Fibroblast of lung (primary cell): ENCODE data around the gene ENTPD3. TPM values are rescaled to one million over a fixed set of nuclear protein-coding genes. Genes with fewer than 3 reads are reported as not detected.

Experiments
- DNase-seq, 2 donors: peaks; one replicate each; pipeline versions ENCODE4 v3.0.0 to v3.0.0-alpha.2; 2010; ENCODE audit warnings: low read depth in 2 of 2
- H2AFZ ChIP-seq: 2 replicates; pipeline ENCODE4 v1.5.1; 2012; ENCODE audit warnings: low read length, control low read depth, inconsistent platforms
- H3K27ac ChIP-seq: 2 replicates; pipeline ENCODE4 v1.5.1; 2011; ENCODE audit warnings: low read length, control low read depth; ENCODE audit not compliant: insufficient read depth
- H3K27me3 ChIP-seq: 2 replicates; pipeline ENCODE4 v1.5.1; 2011; ENCODE audit warnings: mild to moderate bottlenecking, low read length; ENCODE audit not compliant: control insufficient read depth, insufficient read depth
- H3K36me3 ChIP-seq: 2 replicates; pipeline ENCODE4 v1.5.1; 2011; ENCODE audit warnings: low read length; ENCODE audit not compliant: control insufficient read depth, insufficient read depth
- H3K4me1 ChIP-seq: 2 replicates; pipeline ENCODE4 v1.5.1; 2011; ENCODE audit warnings: low read length; ENCODE audit not compliant: control insufficient read depth, insufficient read depth; ENCODE audit errors: extremely low read depth
- H3K4me2 ChIP-seq: 2 replicates; pipeline ENCODE4 v1.5.1; 2011; ENCODE audit warnings: low read length, control low read depth; ENCODE audit not compliant: insufficient read depth; ENCODE audit errors: extremely low read depth
- H3K4me3 ChIP-seq, 4 experiments: fragments of 200-600 bp in 1 of 4; sonication (generic) in 1 of 4; replicated peaks in 1 of 4; 2 replicates each; pipeline ENCODE4 v1.5.1; 2011 to 2016; ENCODE audit warnings: low read length in 4 of 4, low read depth in 3 of 4, mild to moderate bottlenecking in 3 of 4, control low read depth in 2 of 4, inconsistent platforms in 1 of 4, mixed read lengths in 1 of 4; ENCODE audit not compliant: insufficient read depth in 1 of 4; ENCODE audit errors: control extremely low read depth in 1 of 4
- H3K79me2 ChIP-seq: 2 replicates; pipeline ENCODE4 v1.5.1; 2012; ENCODE audit warnings: mild to moderate bottlenecking, low read length, inconsistent platforms; ENCODE audit not compliant: control insufficient read depth, insufficient read depth
- H3K9ac ChIP-seq: 2 replicates; pipeline ENCODE4 v1.5.1; 2011; ENCODE audit warnings: mild to moderate bottlenecking, low read length, control low read depth; ENCODE audit not compliant: insufficient read depth
- H3K9me3 ChIP-seq: 2 replicates; pipeline ENCODE4 v1.5.1; 2012; ENCODE audit warnings: low read depth, low read length; ENCODE audit not compliant: control insufficient read depth, insufficient read depth
- H4K20me1 ChIP-seq: 2 replicates; pipeline ENCODE4 v1.5.1; 2011; ENCODE audit warnings: low read length; ENCODE audit not compliant: control insufficient read depth, insufficient read depth; ENCODE audit errors: extremely low read depth
- EZH2 ChIP-seq: IDR thresholded peaks from 2 replicates; pipeline ENCODE4 v1.5.1; 2012; ENCODE audit warnings: low read length, control low read depth, mild to moderate bottlenecking; ENCODE audit errors: missing control alignments
- polyA plus RNA-seq, 2 donors: library from polyadenylated mRNA; depleted of rRNA in 1 of 2; stranded (reverse) in 1 of 2; unstranded in 1 of 2; fragments of >200 nt; gene quantifications; 2 replicates each; pipeline ENCODE4 v1.2.1, GENCODE V29; 2011 to 2012; ENCODE audit warnings: missing spikeins in 1 of 2
- total RNA-seq: library from RNA; depleted of rRNA; stranded (reverse); fragments of >200 nt; gene quantifications from 2 replicates; pipeline ENCODE4 v1.2.1, GENCODE V29; 2014
- TF ChIP-seq, protein P1 (sequence below), 2 donors: IDR thresholded peaks in 1 of 2; conservative IDR thresholded peaks in 1 of 2; 1 replicate in 1 of 2; 2 replicates in 1 of 2; pipeline ENCODE4 v1.5.1; 2011 to 2012; ENCODE audit warnings: low read length in 2 of 2, control low read depth in 1 of 2, inconsistent platforms in 1 of 2, low read depth in 1 of 2, mild to moderate bottlenecking in 1 of 2

ENTPD3 gene
- total and polyA plus RNA-seq, 2 donors (not counting 1 experiment from before 2014, with no cell fraction given) = 0.05 TPM; not detected in 1

DNA sequence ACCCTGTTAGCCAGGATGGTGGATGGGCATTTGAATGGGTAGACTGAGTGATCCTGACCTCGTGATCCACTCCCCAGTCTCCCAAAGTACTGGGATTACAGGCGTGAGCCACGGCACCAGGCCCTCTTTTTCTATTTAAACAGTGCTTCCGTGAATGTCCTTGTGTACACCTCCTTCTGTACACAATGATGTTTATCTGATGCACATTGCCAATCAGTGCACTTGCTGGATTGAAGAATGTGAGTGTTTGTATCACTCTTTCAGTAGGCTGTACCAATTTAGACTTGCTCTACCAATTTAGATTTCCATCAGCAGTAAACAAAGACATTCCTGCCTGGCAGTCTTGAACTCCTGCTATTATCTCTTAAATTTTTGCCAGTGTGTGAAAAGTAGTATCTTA, 81.0 kb downstream of the ENTPD3 start:
- Histone ChIP-seq H3K27me3 (no peaks in the 10 kb centered on the region), H3K9me3 (no peaks in the 10 kb centered on the region), H3K27ac (no peak overlapping the region), H2AFZ (no peak overlapping the region), H3K4me1 (no peaks in the 10 kb centered on the region), H3K4me3 (no peak overlapping the region), H3K79me2 (no peaks in the 10 kb centered on the region), H3K4me2 (no peak overlapping the region), H4K20me1 (no peaks in the 10 kb centered on the region), H3K9ac (no peak overlapping the region), H3K36me3 (peaks cover 7% of the 10 kb centered on the region)
- TF ChIP-seq EZH2 = no peak
- TF ChIP-seq, protein P1, sequence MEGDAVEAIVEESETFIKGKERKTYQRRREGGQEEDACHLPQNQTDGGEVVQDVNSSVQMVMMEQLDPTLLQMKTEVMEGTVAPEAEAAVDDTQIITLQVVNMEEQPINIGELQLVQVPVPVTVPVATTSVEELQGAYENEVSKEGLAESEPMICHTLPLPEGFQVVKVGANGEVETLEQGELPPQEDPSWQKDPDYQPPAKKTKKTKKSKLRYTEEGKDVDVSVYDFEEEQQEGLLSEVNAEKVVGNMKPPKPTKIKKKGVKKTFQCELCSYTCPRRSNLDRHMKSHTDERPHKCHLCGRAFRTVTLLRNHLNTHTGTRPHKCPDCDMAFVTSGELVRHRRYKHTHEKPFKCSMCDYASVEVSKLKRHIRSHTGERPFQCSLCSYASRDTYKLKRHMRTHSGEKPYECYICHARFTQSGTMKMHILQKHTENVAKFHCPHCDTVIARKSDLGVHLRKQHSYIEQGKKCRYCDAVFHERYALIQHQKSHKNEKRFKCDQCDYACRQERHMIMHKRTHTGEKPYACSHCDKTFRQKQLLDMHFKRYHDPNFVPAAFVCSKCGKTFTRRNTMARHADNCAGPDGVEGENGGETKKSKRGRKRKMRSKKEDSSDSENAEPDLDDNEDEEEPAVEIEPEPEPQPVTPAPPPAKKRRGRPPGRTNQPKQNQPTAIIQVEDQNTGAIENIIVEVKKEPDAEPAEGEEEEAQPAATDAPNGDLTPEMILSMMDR (conservative IDR thresholded peaks at IDR 0.05 in 1 of 2, IDR thresholded peaks at IDR 0.05 in 1 of 2; ENCODE audit: low read depth in 1 of 2, low read length in 2 of 2) = no peak
- no peak for DNase-seq

DNA sequence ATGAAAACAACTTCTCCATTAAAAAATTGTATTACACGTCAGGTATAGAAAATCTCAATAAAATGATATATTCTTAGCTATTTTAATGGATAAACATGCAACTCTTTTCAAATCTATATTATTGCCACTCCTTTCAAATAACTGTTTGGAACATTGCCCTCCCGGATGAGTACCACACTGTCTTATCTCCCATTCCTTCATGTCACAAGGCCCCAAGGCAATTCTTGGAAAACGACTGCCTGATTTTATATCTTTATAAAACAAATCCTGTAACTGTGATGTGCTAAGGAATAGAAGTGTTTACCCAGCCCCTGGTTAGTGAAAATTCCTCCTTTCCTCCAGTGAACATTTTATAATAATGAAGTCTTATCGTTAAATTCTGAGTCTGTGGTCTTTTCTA, 83.7 kb downstream of the ENTPD3 start:
- no peak for DNase-seq
- H3K36me3 ChIP-seq = no peaks in the 10 kb centered on the region
- no peak overlapping the region for H3K4me3 ChIP-seq
- no peak overlapping the region for H3K4me2 ChIP-seq
- no peaks in the 10 kb centered on the region for H3K4me1 ChIP-seq
- no peaks in the 10 kb centered on the region for H3K27me3 ChIP-seq
- H3K79me2 ChIP-seq = no peaks in the 10 kb centered on the region
- H4K20me1 ChIP-seq = no peaks in the 10 kb centered on the region
- H2AFZ ChIP-seq = no peak overlapping the region
- H3K27ac ChIP-seq = no peak overlapping the region
- H3K9me3 ChIP-seq = no peaks in the 10 kb centered on the region
- no peak overlapping the region for H3K9ac ChIP-seq
- TF ChIP-seq EZH2 = no peak
- TF ChIP-seq, protein P1 (conservative IDR thresholded peaks at IDR 0.05 in 1 of 2, IDR thresholded peaks at IDR 0.05 in 1 of 2; ENCODE audit: low read depth in 1 of 2, low read length in 2 of 2) = no peak

DNA sequence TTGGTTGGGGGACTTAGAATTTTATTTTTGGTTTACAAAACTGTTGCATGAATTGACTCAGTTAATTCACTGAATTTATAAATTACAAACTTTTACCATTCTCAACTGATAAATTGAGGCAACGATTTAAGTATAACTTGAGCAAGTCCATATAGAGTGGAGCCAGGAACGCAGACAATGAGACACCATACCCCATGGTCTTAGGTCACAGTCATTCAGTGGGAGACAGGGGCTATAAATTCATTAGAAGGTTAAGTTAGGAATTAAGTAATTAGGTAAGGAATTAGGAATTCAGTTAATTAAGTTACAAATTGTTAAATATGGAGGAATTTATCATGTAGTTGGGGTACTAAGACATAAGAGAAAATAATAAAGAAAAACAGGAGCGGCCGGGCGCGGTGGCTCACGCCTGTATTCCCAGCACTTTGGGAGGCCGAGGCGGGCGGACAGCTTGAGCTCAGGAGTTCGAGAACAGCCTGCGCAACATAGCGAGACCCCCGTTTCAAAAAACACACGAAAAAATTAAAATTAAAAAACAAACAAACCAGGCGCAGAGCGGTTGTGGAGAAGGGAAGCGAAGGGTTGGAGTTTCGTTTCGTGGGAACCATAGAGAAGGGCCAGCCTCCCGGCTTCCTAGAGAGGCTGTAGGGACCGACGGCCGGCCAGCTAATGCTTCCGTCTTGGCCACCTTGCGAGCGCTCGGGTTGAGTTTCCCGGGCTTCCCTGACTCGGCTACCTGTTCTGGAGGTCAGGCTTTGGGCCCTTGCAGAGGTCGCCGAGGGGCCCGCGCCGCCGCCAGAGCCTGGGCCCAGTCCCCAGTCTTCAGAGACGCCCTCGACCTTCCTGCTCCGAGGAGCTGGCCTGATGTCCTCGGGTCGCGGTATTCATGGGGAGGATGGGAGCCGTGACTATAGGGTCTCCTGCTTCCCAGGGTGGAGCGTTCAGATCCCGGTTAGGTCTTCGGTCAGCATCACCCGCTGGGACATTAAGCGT, 89.8 kb downstream of the ENTPD3 start, which contains the start of gene ZNF619:
TSS of gene ZNF619 (plus strand) at position 645 of the 993 bp plus-strand sequence. CDS start 858 bp downstream, outside the sequence.
- TF ChIP-seq, protein P1 (conservative IDR thresholded peaks at IDR 0.05 in 1 of 2, IDR thresholded peaks at IDR 0.05 in 1 of 2; ENCODE audit: low read depth in 1 of 2, low read length in 2 of 2) = no peak
- TF ChIP-seq EZH2 = no peak
- H3K4me2 ChIP-seq = peak within 1 kb of the TSS; percentile 96
- H3K9ac ChIP-seq = peak within 1 kb of the TSS; percentile 88
- DNase-seq = peak; percentile 72 to 83
- H3K4me1 ChIP-seq = peaks cover 2% of the 10 kb centered on the region
- H3K27ac ChIP-seq = peak within 1 kb of the TSS; percentile 70
- no peaks in the 10 kb centered on the region for H3K79me2 ChIP-seq
- peak within 1 kb of the TSS; percentile 65 to 90 (median 71) for H3K4me3 ChIP-seq
- H2AFZ ChIP-seq = peak within 1 kb of the TSS; percentile 84
- H3K36me3 ChIP-seq = no peaks in the 10 kb centered on the region
- no peaks in the 10 kb centered on the region for H3K27me3 ChIP-seq
- H4K20me1 ChIP-seq = no peaks in the 10 kb centered on the region
- no peaks in the 10 kb centered on the region for H3K9me3 ChIP-seq
